ENCODE results near the gene ADARB1.

GRCh38 chr21:45057886-45058285 lies 16.5 kb upstream of the ADARB1 start:
- no peak for TF ChIP-seq ZNF48 (tag by site-specific recombination; IDR thresholded peaks at IDR 0.05)
- TF ChIP-seq CTCF (tag by site-specific recombination; IDR thresholded peaks at IDR 0.05): no peak
- TF ChIP-seq ZNF184 (tag by site-specific recombination; IDR thresholded peaks at IDR 0.05): no peak
